ENCODE results near the gene SEMA3A. TPM values are rescaled to one million over a fixed set of nuclear protein-coding genes. Genes with fewer than 3 reads are reported as not detected.
A peak's percentile ranks its signal among the peaks of the same experiment; 100 is the strongest.

The SEMA3A gene
- total and polyA plus RNA-seq, 11 donors: 0.30 to 6.6 (median 1.4) TPM

DNA sequence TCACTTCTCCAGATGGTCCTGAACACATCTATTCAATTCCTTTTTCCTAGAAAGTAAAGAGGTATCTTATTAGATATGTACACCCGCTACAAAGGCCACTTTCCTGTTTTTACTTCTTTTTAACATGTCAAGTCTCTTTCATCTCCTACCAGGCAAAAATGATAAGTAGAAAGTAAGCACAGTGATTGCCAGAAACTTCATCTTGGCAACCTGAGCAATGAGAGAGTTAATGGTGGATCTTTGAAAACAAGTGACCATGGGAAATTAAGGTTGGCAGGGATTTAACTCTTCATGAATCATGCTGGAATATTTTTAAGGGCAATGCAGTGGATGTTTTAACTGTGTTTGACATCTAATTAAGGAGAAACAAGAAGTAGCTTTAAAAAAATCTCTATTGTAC is 2.7 kb downstream of the SEMA3A start:
- TF ChIP-seq, protein P1, sequence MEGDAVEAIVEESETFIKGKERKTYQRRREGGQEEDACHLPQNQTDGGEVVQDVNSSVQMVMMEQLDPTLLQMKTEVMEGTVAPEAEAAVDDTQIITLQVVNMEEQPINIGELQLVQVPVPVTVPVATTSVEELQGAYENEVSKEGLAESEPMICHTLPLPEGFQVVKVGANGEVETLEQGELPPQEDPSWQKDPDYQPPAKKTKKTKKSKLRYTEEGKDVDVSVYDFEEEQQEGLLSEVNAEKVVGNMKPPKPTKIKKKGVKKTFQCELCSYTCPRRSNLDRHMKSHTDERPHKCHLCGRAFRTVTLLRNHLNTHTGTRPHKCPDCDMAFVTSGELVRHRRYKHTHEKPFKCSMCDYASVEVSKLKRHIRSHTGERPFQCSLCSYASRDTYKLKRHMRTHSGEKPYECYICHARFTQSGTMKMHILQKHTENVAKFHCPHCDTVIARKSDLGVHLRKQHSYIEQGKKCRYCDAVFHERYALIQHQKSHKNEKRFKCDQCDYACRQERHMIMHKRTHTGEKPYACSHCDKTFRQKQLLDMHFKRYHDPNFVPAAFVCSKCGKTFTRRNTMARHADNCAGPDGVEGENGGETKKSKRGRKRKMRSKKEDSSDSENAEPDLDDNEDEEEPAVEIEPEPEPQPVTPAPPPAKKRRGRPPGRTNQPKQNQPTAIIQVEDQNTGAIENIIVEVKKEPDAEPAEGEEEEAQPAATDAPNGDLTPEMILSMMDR (IDR thresholded peaks at IDR 0.05): no peak
- no peak for TF ChIP-seq POLR2A (IDR thresholded peaks at IDR 0.05)
- H3K4me1 ChIP-seq: peaks cover 0 to 16% (median 1%) of the 10 kb centered on the region in 12 donors
- WGBS, 4 donors: 44 to 71% (median 57%) methylated on average over 1 of the region's 1 CpG
- H3K27ac ChIP-seq: peak overlapping the region in 1 of 12 donors; percentile 39
- intact Hi-C loops (cut with DNase I): loop anchor here in 6 of 10 donors (5.0 to 10.0 kb wide), 4 partner anchors 97 to 833 kb away; no protein-coding TSS in a partner anchor
- H3K27me3 ChIP-seq: no peaks in the 10 kb centered on the region
- no peak for ATAC-seq
- no peaks in the 10 kb centered on the region for H3K9me3 ChIP-seq
- no peaks in the 10 kb centered on the region for H3K36me3 ChIP-seq
- peak overlapping the region in 4 of 12 donors; percentile 8 to 59 (median 52) for H3K4me3 ChIP-seq
- no peak for DNase-seq

DNA sequence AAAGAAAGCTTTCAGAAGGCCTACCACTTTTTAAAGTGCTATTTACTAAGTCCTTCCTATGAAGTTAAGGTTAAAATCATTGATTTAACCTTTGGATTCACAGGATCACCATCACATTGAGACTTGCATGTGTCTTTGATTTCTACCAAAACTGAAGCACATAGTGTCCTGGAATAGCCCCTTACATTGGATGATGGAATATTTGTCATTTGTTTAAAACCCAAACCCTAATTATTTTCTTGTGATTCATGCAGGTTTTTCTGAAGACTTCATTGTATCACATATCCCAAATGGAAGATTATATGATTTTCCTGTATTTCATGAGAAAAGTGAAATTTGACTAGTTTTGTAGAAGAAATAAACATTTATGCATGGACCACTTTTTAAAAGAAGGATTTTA is 3.3 kb downstream of the SEMA3A start:
- TF ChIP-seq, protein P1 (IDR thresholded peaks at IDR 0.05): no peak
- no peak for TF ChIP-seq POLR2A (IDR thresholded peaks at IDR 0.05)
- Histone ChIP-seq H3K4me1 (peaks cover 0 to 16% (median 1%) of the 10 kb centered on the region in 12 donors), H3K27me3 (no peaks in the 10 kb centered on the region), H3K9me3 (no peaks in the 10 kb centered on the region), H3K27ac (no peak overlapping the region), H3K4me3 (no peak overlapping the region), H3K36me3 (no peaks in the 10 kb centered on the region)
- no peak for ATAC-seq
- no peak for DNase-seq
- intact Hi-C loops (cut with DNase I): loop anchor here in 6 of 10 donors (5.0 to 10.0 kb wide), 4 partner anchors 96 to 834 kb away; no protein-coding TSS in a partner anchor

DNA sequence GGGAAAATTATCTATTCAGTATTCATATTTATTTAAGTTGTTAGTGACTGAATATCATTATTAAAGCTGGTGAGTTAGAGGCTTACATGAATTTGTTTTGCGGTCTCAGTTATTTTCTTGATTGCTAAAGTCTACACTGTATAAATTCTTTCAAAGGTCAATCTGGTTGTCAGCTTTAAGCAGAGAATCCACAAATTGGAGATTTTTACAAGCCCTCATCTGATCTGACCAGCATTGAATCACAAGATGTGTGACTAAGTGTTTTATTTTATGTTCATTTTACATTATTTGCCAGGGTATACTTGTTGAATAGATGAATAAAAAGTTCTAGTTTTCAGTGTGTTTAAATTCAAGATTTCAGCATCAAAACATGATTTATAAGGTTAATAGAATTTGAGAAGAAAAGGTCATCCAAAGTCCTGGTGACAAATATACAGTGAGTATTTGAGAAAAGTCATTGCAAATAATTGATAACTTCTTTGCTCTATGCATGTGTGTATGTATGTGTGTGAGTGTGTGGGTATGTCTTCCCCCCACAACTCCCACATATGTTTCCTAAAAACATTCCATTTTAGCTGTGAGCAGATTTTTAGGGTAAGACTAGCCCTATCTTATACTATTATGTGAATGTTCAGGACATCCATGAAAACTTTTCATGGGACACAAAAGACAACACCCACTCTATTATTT is 4.4 kb downstream of the SEMA3A start:
- no peaks in the 10 kb centered on the region for H3K36me3 ChIP-seq
- no peak for DNase-seq
- no peak for ATAC-seq
- H3K4me3 ChIP-seq: no peak overlapping the region
- no peak overlapping the region for H3K27ac ChIP-seq
- H3K4me1 ChIP-seq: peaks cover 0 to 10% (median 0%) of the 10 kb centered on the region in 12 donors
- WGBS, 4 donors: 94 to 100% (median 95%) methylated on average over 1 of the region's 1 CpG
- intact Hi-C loops (cut with DNase I): loop anchor here in 6 of 10 donors (5.0 to 10.0 kb wide), 4 partner anchors 95 to 835 kb away; no protein-coding TSS in a partner anchor
- H3K9me3 ChIP-seq: no peaks in the 10 kb centered on the region
- no peaks in the 10 kb centered on the region for H3K27me3 ChIP-seq
- no peak for TF ChIP-seq POLR2A (IDR thresholded peaks at IDR 0.05)
- TF ChIP-seq, protein P1 (IDR thresholded peaks at IDR 0.05): no peak

DNA sequence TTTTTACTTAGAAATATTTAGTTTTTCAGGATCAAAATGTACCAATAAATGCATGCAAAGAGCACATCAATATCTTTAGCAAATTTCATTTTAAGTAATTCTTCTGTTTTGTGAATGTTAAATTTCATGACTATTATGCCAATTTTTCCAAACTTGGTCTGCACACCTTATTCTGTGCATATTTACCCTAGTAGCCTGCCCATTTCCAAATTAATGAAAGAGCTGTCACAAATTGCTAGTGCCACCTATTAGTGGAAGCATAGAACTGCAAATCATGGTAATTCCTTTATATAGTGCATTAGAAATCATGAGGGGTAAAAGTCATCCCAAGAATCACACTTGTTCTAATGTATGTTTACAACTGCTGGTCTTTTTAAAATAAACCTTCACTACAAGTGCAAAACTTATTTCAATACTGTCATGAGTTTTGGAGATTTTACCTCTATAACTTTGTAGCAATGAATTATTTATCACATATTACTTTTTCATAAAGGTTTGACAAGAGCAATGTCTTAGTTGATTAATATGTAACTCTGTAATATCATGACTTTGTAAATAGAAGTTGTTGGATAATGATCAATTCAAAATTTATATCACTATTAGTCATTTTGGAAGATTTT is 5.7 kb downstream of the SEMA3A start:
- H3K9me3 ChIP-seq: no peaks in the 10 kb centered on the region
- H3K4me3 ChIP-seq: no peak overlapping the region
- intact Hi-C loops (cut with DNase I): loop anchor here in 6 of 10 donors (2.0 to 5.0 kb wide), 3 partner anchors 212 to 217 kb away; no protein-coding TSS in a partner anchor
- DNase-seq (no peak), ATAC-seq (peak in 2 of 4 donors; percentile 47 to 60)
- no peaks in the 10 kb centered on the region for H3K36me3 ChIP-seq
- H3K4me1 ChIP-seq: peaks cover 0 to 7% (median 0%) of the 10 kb centered on the region in 12 donors
- TF ChIP-seq, protein P1 (IDR thresholded peaks at IDR 0.05): peak in 11 of 12 donors; percentile 15 to 62 (median 38)
- TF ChIP-seq POLR2A (IDR thresholded peaks at IDR 0.05): no peak
- no peaks in the 10 kb centered on the region for H3K27me3 ChIP-seq
- H3K27ac ChIP-seq: no peak overlapping the region

Data from heart left ventricle (tissue), 16 donors.